Bronchial epithelial cell (primary cell): Measurements from ENCODE around the gene CNTFR. TPM values are rescaled to one million over a fixed set of nuclear protein-coding genes. Genes with fewer than 3 reads are reported as not detected.

Experiments
- DNase-seq: peaks from one replicate; pipeline ENCODE4 v3.0.0-alpha.2; 2010; ENCODE audit warnings: low read depth
- FAIRE-seq: peaks from 2 replicates; lab custom pipeline; 2011; peaks lifted over from hg19 to GRCh38; lab: Jason Lieb, UNC
- H3K27me3 ChIP-seq: 2 replicates; pipeline ENCODE4 v1.5.1; 2011; ENCODE audit warnings: low read length; ENCODE audit not compliant: control insufficient read depth, insufficient read depth
- H3K36me3 ChIP-seq: 2 replicates; pipeline ENCODE4 v1.5.1; 2011; ENCODE audit warnings: low read length; ENCODE audit not compliant: control insufficient read depth, insufficient read depth
- H3K4me3 ChIP-seq: 2 replicates; pipeline ENCODE4 v1.5.1; 2011; ENCODE audit warnings: mild to moderate bottlenecking, low read depth, low read length, control low read depth
- total RNA-seq: library from RNA; depleted of rRNA; stranded (reverse); fragments of >200 nt; gene quantifications from 2 replicates; pipeline ENCODE4 v1.2.1, GENCODE V29; 2014
- TF ChIP-seq, protein P1 (sequence below): IDR thresholded peaks from 2 replicates; pipeline ENCODE4 v1.5.1; 2011; ENCODE audit warnings: mild to moderate bottlenecking, moderate library complexity, low read length, control low read depth, inconsistent platforms; ENCODE audit not compliant: insufficient read depth, severe bottlenecking

The CNTFR gene
- total RNA-seq, 1 donor from 2014 or later: not detected

DNA sequence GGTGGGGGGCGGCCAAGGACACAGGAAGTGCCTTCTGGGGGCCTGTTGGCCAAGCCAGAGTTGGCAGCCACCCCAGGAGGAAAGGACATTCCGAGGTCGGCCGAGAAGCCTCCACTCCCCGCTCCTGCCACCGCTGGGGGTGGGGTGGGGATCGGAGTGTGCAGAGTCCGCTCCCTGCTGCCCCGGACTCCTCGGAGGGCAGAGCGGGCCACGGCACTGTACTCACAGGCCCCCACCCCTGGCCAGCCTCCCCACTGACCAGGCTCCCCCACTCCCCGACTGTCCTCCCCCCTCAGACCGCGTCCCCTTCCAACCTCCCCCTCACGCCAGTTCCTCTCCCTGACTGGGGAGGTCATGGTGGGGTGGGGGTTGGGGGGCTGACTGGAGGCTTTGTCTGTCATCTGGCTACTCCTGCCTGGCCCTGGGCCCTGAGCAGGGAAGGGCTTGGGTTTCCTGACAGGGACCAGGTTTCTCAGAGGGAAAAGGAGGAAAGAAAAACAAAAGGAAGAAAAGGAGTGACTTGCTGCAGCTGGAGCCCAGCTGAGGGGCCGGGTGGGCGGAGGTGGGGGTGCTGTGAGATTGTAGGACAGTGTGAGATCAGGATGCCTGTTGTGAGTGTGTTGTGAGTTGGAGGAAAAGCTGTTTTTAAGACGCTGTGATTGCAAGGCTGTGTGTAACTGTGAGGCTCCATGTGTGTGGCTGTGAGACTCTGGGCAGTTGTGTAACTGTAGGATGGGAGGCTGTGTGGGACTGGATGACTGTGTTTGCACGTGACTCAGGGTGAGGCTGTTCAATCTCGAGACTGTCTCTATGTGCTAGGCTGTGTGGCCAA, 29.7 kb downstream of the CNTFR start:
- peak; percentile 100 for FAIRE-seq
- peak; percentile 62 for DNase-seq
- Histone ChIP-seq H3K27me3 (peaks cover 11% of the 10 kb centered on the region), H3K36me3 (no peaks in the 10 kb centered on the region), H3K4me3 (no peak overlapping the region)
- TF ChIP-seq, protein P1, sequence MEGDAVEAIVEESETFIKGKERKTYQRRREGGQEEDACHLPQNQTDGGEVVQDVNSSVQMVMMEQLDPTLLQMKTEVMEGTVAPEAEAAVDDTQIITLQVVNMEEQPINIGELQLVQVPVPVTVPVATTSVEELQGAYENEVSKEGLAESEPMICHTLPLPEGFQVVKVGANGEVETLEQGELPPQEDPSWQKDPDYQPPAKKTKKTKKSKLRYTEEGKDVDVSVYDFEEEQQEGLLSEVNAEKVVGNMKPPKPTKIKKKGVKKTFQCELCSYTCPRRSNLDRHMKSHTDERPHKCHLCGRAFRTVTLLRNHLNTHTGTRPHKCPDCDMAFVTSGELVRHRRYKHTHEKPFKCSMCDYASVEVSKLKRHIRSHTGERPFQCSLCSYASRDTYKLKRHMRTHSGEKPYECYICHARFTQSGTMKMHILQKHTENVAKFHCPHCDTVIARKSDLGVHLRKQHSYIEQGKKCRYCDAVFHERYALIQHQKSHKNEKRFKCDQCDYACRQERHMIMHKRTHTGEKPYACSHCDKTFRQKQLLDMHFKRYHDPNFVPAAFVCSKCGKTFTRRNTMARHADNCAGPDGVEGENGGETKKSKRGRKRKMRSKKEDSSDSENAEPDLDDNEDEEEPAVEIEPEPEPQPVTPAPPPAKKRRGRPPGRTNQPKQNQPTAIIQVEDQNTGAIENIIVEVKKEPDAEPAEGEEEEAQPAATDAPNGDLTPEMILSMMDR: no peak

GRCh38 chr9:34558919-34559623, 30.5 kb downstream of the CNTFR start:
- Histone ChIP-seq H3K27me3 (peaks cover 11% of the 10 kb centered on the region), H3K4me3 (no peak overlapping the region), H3K36me3 (no peaks in the 10 kb centered on the region)
- DNase-seq (no peak), FAIRE-seq (peak; percentile 55)
- TF ChIP-seq, protein P1: no peak

DNA sequence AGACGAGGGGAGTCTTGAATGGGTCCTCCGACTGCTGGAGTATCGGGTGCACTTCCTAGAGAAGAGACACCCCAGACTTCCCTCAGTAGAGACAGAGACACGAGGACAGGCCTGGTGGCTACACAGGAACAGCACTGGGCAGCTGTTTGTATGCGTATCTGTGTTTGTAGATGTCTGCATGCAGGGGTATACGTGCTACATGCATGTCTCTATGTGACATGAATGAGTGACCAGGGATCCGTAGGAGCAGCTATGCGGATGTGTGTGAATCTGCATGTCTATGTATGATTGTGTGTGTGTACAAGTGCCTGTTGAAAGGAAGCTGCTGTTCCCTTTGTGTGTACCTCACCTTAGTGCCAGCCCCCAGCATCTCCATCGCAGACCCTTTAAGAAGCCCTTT, 31.2 kb downstream of the CNTFR start:
- peak; percentile 83 for FAIRE-seq
- peaks cover 11% of the 10 kb centered on the region for H3K27me3 ChIP-seq
- DNase-seq: no peak
- TF ChIP-seq, protein P1: no peak
- H3K36me3 ChIP-seq: no peaks in the 10 kb centered on the region
- H3K4me3 ChIP-seq: no peak overlapping the region

- FAIRE-seq (no peak), DNase-seq (no peak)
- TF ChIP-seq, protein P1: no peak
- H3K36me3 ChIP-seq: no peaks in the 10 kb centered on the region
- H3K27me3 ChIP-seq: peaks cover 11% of the 10 kb centered on the region
- H3K4me3 ChIP-seq: no peak overlapping the region
These were observed 31.9 kb downstream of the CNTFR start for GRCh38 chr9:34557426-34558321.

DNA sequence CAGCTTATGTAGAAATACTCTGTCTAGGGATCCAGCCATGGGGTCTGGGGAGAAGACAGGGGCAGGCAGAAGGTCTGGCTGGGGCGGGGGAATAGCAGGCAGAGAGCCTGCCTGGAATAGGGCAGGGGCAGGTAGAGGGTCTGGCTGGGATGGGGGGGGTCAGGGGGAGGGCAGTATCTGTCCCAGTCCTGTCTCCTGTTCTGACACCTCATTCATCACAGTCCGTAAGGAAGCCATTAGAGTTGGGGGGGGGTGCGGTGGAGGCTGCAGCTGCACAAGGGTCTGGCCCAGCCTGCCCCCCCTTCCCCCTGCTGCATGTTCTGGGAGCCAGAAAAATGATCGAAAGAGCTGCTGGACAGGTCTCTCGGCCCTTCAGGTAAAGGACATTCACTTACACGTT, 32.6 kb downstream of the CNTFR start:
- FAIRE-seq (no peak), DNase-seq (no peak)
- Histone ChIP-seq H3K27me3 (peaks cover 11% of the 10 kb centered on the region), H3K4me3 (no peak overlapping the region), H3K36me3 (no peaks in the 10 kb centered on the region)
- TF ChIP-seq, protein P1: no peak
